AG09309 (cell line): ENCODE results near the gene ADRB1.

Experiments
- DNase-seq: peaks from one replicate; pipeline ENCODE4 v3.0.0-alpha.2; 2010; ENCODE audit warnings: low read depth
- H3K4me3 ChIP-seq: 2 replicates; pipeline ENCODE4 v1.5.1; 2011; ENCODE audit warnings: mild to moderate bottlenecking, low read depth, low read length, moderate library complexity; ENCODE audit not compliant: control insufficient read depth
- TF ChIP-seq, protein P1 (sequence below): IDR thresholded peaks from 2 replicates; pipeline ENCODE4 v1.5.1; 2011; ENCODE audit warnings: mild to moderate bottlenecking, low read depth, low read length, inconsistent platforms; ENCODE audit not compliant: insufficient read depth, control insufficient read depth; ENCODE audit errors: missing control alignments

The ADRB1 gene

DNA sequence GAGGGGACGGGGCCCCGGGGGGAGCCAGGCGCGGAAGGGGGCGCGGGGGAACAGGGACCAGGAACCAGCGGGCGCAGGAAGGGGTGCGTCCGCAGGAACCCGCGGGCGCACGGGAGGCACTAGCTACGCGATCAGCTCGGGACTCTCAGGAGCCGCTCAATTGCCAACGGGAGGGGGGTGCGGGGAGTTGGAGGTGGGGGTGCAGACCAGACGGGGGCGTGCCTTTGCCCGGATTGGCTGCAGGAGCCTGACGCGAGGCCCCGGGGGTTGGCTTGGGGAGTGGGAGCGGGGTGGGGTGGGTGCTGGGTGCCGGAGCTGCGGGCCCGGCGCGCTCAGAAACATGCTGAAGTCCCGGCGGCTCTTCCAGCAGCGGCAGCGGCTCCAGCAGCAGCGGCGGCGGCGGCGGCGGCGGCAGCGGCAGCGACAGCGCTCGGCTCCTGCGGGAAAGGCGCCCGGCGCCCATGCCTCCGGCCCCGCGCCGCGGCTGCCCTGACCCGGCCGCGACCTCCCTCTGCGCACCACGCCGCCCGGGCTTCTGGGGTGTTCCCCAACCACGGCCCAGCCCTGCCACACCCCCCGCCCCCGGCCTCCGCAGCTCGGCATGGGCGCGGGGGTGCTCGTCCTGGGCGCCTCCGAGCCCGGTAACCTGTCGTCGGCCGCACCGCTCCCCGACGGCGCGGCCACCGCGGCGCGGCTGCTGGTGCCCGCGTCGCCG is at the start of gene ADRB1:
Gene ADRB1, plus strand, starts transcription at position 335 of the 715 bp plus-strand sequence. Its CDS starts 267 bp downstream, at position 602.
- H3K4me3 ChIP-seq, result peak within 1 kb of the TSS; percentile 32
- DNase-seq, result no peak
- TF ChIP-seq, protein P1, sequence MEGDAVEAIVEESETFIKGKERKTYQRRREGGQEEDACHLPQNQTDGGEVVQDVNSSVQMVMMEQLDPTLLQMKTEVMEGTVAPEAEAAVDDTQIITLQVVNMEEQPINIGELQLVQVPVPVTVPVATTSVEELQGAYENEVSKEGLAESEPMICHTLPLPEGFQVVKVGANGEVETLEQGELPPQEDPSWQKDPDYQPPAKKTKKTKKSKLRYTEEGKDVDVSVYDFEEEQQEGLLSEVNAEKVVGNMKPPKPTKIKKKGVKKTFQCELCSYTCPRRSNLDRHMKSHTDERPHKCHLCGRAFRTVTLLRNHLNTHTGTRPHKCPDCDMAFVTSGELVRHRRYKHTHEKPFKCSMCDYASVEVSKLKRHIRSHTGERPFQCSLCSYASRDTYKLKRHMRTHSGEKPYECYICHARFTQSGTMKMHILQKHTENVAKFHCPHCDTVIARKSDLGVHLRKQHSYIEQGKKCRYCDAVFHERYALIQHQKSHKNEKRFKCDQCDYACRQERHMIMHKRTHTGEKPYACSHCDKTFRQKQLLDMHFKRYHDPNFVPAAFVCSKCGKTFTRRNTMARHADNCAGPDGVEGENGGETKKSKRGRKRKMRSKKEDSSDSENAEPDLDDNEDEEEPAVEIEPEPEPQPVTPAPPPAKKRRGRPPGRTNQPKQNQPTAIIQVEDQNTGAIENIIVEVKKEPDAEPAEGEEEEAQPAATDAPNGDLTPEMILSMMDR, result no peak

DNA sequence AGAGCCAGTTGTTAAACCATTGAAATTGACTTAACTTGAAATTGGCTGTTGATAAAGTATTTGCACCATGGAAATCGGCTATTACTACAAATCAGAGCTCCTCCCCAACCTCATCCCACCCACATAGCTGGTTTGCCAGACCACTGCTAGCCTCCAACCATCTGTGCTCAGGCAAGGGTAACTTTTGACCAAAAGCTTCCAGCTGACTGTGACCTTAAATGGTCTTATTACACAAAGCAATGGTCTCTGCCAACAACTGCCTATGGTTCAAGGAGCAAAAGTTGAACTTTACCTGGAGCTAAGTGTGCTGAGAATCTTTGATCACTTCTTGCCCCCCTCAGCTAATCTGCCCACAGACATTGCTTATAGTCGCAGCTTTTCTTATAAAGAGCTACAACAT is 48.5 kb upstream of the ADRB1 start:
- TF ChIP-seq, protein P1, result no peak
- no peak for DNase-seq
- H3K4me3 ChIP-seq, result no peak overlapping the region

DNA sequence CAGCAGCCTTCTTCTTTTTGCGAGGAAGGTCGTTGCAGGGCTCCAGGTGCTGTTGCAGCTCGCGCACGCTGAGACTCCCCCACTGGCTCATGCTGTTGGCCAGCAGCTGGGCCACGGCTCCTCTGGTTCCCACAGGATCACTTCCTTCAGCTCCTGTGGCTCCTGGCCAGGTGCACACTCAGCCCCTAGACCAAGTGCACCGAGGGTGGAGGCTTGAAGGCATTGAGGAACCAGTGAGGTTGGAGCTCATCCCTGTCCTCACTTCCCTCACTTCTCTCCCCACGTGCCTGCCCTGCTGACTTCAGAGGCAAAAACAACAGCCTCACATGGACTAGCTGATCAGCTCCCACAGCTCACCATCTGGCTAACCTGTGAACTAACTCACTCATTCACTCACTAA is 46.2 kb upstream of the ADRB1 start:
- TF ChIP-seq, protein P1, result no peak
- no peak overlapping the region for H3K4me3 ChIP-seq
- no peak for DNase-seq

DNA sequence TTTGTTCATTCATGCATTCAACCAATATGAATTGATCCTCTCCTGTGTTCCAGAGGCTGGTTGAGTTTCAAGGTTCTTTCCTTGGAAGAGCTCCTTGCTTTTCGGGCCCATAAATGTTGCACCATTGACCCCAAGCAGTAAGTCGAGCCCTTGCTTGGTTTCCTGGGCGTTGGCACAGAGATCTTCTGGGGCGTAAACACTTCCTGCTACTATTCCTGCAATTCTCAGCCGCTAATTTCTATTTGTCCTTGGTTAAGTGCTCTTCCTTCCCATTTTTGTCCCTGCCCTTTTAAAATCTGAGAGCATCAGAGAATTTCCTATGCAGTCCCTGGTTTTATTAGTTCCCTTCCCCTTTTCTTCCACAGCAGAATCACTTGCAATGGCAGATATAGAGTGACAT is 44.1 kb upstream of the ADRB1 start:
- TF ChIP-seq, protein P1, result no peak
- H3K4me3 ChIP-seq, result no peak overlapping the region
- no peak for DNase-seq

DNA sequence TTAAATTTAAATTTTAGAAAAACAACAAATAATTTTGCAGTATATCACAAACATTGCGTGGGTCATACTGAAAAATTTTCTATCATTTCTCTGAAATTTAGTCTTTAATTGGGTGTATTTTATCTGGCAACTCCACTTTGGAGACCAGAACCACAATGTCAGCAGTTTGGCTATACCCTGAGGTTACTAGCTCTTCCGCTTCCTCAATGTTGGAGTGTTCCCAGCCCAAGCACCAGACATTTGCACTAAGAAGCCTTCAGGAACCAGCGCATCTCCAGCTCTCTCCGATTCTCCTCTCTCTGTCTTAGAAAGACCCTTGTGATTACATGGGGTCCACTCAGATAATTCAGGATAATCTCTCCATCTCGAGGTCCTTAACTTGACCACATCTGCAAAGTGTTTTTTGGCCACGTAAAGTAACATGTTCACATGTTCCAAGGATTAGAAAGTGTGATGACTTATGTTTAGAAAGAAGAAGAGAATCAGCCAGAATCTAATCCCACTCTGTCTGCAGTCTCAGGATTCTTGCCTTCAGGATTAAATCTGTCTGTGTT is 43.1 kb upstream of the ADRB1 start:
- no peak overlapping the region for H3K4me3 ChIP-seq
- DNase-seq, result no peak
- TF ChIP-seq, protein P1, result no peak

DNA sequence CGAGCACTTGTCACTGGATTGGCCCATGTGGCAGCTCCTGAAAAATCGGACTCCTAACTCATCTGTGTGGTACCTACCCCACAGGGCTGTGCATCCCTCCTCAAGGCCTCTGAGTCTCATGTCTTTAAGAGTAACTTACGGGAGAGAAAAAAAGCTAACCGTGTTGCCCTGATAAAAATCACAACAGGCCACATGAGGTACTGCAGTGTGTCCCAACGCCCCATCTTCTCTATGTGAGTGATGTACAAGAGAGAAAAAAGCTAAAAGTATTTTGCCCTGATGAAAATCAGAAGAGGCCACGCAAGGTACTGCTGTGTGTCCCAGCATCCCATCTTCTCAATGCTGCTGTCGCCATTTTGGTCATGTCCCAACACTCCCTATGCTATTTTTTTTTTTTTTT is 41.2 kb upstream of the ADRB1 start:
- TF ChIP-seq, protein P1, result no peak
- no peak for DNase-seq
- H3K4me3 ChIP-seq, result no peak overlapping the region
